Choroid plexus epithelial cell (primary cell): Measurements from ENCODE around the gene MROH7.

Source experiments
- DNase-seq: peaks from one replicate; pipeline ENCODE4 v3.0.0-alpha.2; 2010; ENCODE audit warnings: low read depth
- H3K4me3 ChIP-seq: 2 replicates; pipeline ENCODE4 v1.5.1; 2011; ENCODE audit warnings: low read depth, mild to moderate bottlenecking, control low read depth, low read length, moderate library complexity
- CTCF ChIP-seq: conservative IDR thresholded peaks from 2 replicates; pipeline ENCODE4 v1.5.1; 2011; ENCODE audit warnings: low read depth, mild to moderate bottlenecking, control low read depth, inconsistent platforms, low read length, moderate library complexity

MROH7 gene

GRCh38 chr1:54685335-54685905 lies 43.8 kb downstream of the MROH7 start:
- no peak overlapping the region for H3K4me3 ChIP-seq
- DNase-seq: no peak
- no peak for TF ChIP-seq CTCF

- DNase-seq: no peak
- TF ChIP-seq CTCF: no peak
These were observed 44.6 kb downstream of the MROH7 start for GRCh38 chr1:54686155-54686554.

GRCh38 chr1:54694771-54695170 lies 53.2 kb downstream of the MROH7 start:
- H3K4me3 ChIP-seq: no peak overlapping the region
- no peak for DNase-seq
- TF ChIP-seq CTCF: no peak

More at GRCh38 chr1:54686155-54686554, 44.6 kb downstream of the MROH7 start:
- no peak overlapping the region for H3K4me3 ChIP-seq

GRCh38 chr1:54695221-54695620 lies 53.6 kb downstream of the MROH7 start:
- no peak for DNase-seq
- no peak for TF ChIP-seq CTCF
- no peak overlapping the region for H3K4me3 ChIP-seq

- no peak for DNase-seq
- no peak for TF ChIP-seq CTCF
- no peak overlapping the region for H3K4me3 ChIP-seq
These were observed 54.2 kb downstream of the MROH7 start for GRCh38 chr1:54695764-54696163.

GRCh38 chr1:54696262-54696661 lies 54.7 kb downstream of the MROH7 start:
- no peak overlapping the region for H3K4me3 ChIP-seq
- DNase-seq: no peak
- TF ChIP-seq CTCF: no peak

- H3K4me3 ChIP-seq: no peak overlapping the region
- DNase-seq: no peak
- TF ChIP-seq CTCF: no peak
These were observed 56.3 kb downstream of the MROH7 start for GRCh38 chr1:54697896-54698295.
